K562 (cell line): ENCODE data around the gene EN2.

Experiments
- CHD7 ChIP-seq: fragments of 200-600 bp; sonication (generic); IDR thresholded peaks from one replicate; pipeline ENCODE4 v1.6.1; 2012; ENCODE audit warnings: mild to moderate bottlenecking, low read depth, low read length, inconsistent platforms
- CTCF ChIP-seq, 3 experiments: IDR thresholded peaks in 2 of 3; conservative IDR thresholded peaks in 1 of 3; 2 replicates each; pipeline ENCODE4 v1.5.1; 2011 to 2012; ENCODE audit warnings: low read length in 3 of 3, mild to moderate bottlenecking in 3 of 3, control low read depth in 2 of 3, improper control_type of control experiment in 1 of 3, inconsistent platforms in 1 of 3, low read depth in 1 of 3, mixed read lengths in 1 of 3, moderate library complexity in 1 of 3; ENCODE audit not compliant: insufficient read depth in 2 of 3
- ETV5 ChIP-seq: sonication (generic); formaldehyde crosslinking; IDR thresholded peaks from 2 replicates; pipeline ENCODE4 v1.4.0; 2020; ENCODE audit warnings: low read depth, mild to moderate bottlenecking, missing genetic modification reagents
- MYBL2 ChIP-seq, 2 experiments: fragments of 450-650 bp in 1 of 2; sonication (generic) in 1 of 2; formaldehyde crosslinking in 1 of 2; IDR thresholded peaks; 2 replicates each; pipeline versions ENCODE4 v1.6.1 to v1.8.1; 2017 to 2022; ENCODE audit warnings: borderline replicate concordance in 1 of 2, inconsistent platforms in 1 of 2, low read depth in 1 of 2, mild to moderate bottlenecking in 1 of 2, missing genetic modification reagents in 1 of 2, moderate library complexity in 1 of 2
- MYNN ChIP-seq, 2 experiments: sonication (generic); formaldehyde crosslinking in 1 of 2; IDR thresholded peaks; 2 replicates each; pipeline versions ENCODE4 v1.5.0 to v1.6.1; 2016 to 2020; ENCODE audit warnings: antibody characterized with exemption in 1 of 2, missing genetic modification reagents in 1 of 2
- NFATC3 ChIP-seq: fragments of 450-650 bp; IDR thresholded peaks from 2 replicates; pipeline ENCODE4 v1.6.1; 2017; ENCODE audit warnings: mild to moderate bottlenecking
- NFE2L1 ChIP-seq: fragments of 450-650 bp; IDR thresholded peaks from 2 replicates; pipeline ENCODE4 v1.6.1; 2016; ENCODE audit warnings: missing genetic modification characterization, low read depth, mild to moderate bottlenecking, missing compliant biosample characterization, moderate library complexity, borderline replicate concordance
- POLR2A ChIP-seq: fragments of 450-650 bp; conservative IDR thresholded peaks from 2 replicates; pipeline ENCODE4 v1.6.1; 2016
- SMAD4 ChIP-seq: fragments of 250-450 bp; sonication (Bioruptor Pico); conservative IDR thresholded peaks from 2 replicates; pipeline ENCODE4 v1.8.0; 2021; ENCODE audit warnings: inconsistent platforms, mild to moderate bottlenecking, moderate library complexity
- TOE1 ChIP-seq, 2 experiments: fragments of 450-650 bp in 1 of 2; sonication (generic) in 1 of 2; formaldehyde crosslinking in 1 of 2; IDR thresholded peaks; 2 replicates each; pipeline versions ENCODE4 v1.7.1 to v1.8.0; 2016 to 2022; ENCODE audit warnings: borderline replicate concordance in 2 of 2, mild to moderate bottlenecking in 2 of 2, antibody characterized with exemption in 1 of 2, inconsistent platforms in 1 of 2, low read depth in 1 of 2, missing genetic modification reagents in 1 of 2, moderate library complexity in 1 of 2
- ZNF436 ChIP-seq: fragments of 250-450, 450-650 bp; sonication (Bioruptor Pico); formaldehyde crosslinking; IDR thresholded peaks from 2 replicates; pipeline ENCODE4 v1.7.0; 2020; ENCODE audit warnings: mild to moderate bottlenecking

- TF ChIP-seq ZNF436 (CRISPR knock-in tag) (no peak), CHD7 (no peak), MYNN (IDR thresholded peaks at IDR 0.05) (no peak), MYNN (CRISPR knock-in tag; IDR thresholded peaks at IDR 0.05) (no peak), NFATC3 (no peak), NFE2L1 (tag) (no peak), TOE1 (IDR thresholded peaks at IDR 0.05; ENCODE audit: borderline replicate concordance) (no peak), TOE1 (CRISPR knock-in tag; IDR thresholded peaks at IDR 0.05; ENCODE audit: borderline replicate concordance, low read depth) (no peak), POLR2A (no peak), SMAD4 (CRISPR knock-in tag) (no peak), MYBL2 (IDR thresholded peaks at IDR 0.05; ENCODE audit: low read depth) (no peak), MYBL2 (CRISPR knock-in tag; IDR thresholded peaks at IDR 0.05; ENCODE audit: borderline replicate concordance) (no peak), CTCF (IDR thresholded peaks at IDR 0.05 in 2 of 3, conservative IDR thresholded peaks at IDR 0.05 in 1 of 3; ENCODE audit: insufficient read depth in 2 of 3, low read depth in 1 of 3, low read length in 3 of 3) (no peak), ETV5 (CRISPR knock-in tag) (no peak)
Measured at GRCh38 chr7:155447603-155448002, 10.3 kb upstream of the EN2 start.
